Trophoblast cell (in vitro differentiated cells and primary cell): ENCODE results near the gene CAMK1G.

Experiments used
- DNase-seq, 2 donors: peaks; one replicate each; pipeline ENCODE4 v3.0.0-alpha.2; 2016
- H2AFZ ChIP-seq: 2 replicates; pipeline ENCODE4 v1.6.1; 2013; ENCODE audit warnings: low read length, moderate library complexity, mild to moderate bottlenecking; ENCODE audit not compliant: insufficient read depth, poor library complexity
- H2AK5ac ChIP-seq: 2 replicates; pipeline ENCODE4 v1.6.1; 2013; ENCODE audit warnings: mild to moderate bottlenecking, low read length
- H2BK120ac ChIP-seq: 2 replicates; pipeline ENCODE4 v1.6.1; 2013; ENCODE audit warnings: low read length, mild to moderate bottlenecking, moderate library complexity; ENCODE audit not compliant: insufficient read depth, poor library complexity
- H2BK12ac ChIP-seq: 2 replicates; pipeline ENCODE4 v1.6.1; 2013; ENCODE audit warnings: mild to moderate bottlenecking, low read length, moderate library complexity
- H2BK5ac ChIP-seq: 2 replicates; pipeline ENCODE4 v1.6.1; 2013; ENCODE audit warnings: low read length, low read depth, moderate library complexity, mild to moderate bottlenecking; ENCODE audit not compliant: poor library complexity
- H3K14ac ChIP-seq: 2 replicates; pipeline ENCODE4 v1.6.1; 2013; ENCODE audit warnings: mild to moderate bottlenecking, low read length
- H3K18ac ChIP-seq: 2 replicates; pipeline ENCODE4 v1.6.1; 2013; ENCODE audit warnings: mild to moderate bottlenecking, low read length
- H3K23ac ChIP-seq: 2 replicates; pipeline ENCODE4 v1.6.1; 2013; ENCODE audit warnings: low read length
- H3K27ac ChIP-seq: 2 replicates; pipeline ENCODE4 v1.5.1; 2013; ENCODE audit warnings: low read depth, mild to moderate bottlenecking, inconsistent platforms, low read length, moderate library complexity
- H3K27me3 ChIP-seq: 2 replicates; pipeline ENCODE4 v1.6.1; 2013; ENCODE audit warnings: inconsistent platforms, mild to moderate bottlenecking, low read length, moderate library complexity; ENCODE audit not compliant: insufficient read depth
- H3K36me3 ChIP-seq, 2 experiments: 1 replicate in 1 of 2; 2 replicates in 1 of 2; pipeline ENCODE4 v1.6.1; 2013; ENCODE audit warnings: low read length in 2 of 2, mild to moderate bottlenecking in 2 of 2, moderate library complexity in 1 of 2; ENCODE audit not compliant: insufficient read depth in 2 of 2, control insufficient read depth in 1 of 2
- H3K4ac ChIP-seq: 2 replicates; pipeline ENCODE4 v1.6.1; 2013; ENCODE audit warnings: low read depth, mild to moderate bottlenecking, low read length, moderate library complexity
- H3K4me1 ChIP-seq, 2 experiments: 1 replicate in 1 of 2; 2 replicates in 1 of 2; pipeline ENCODE4 v1.6.1; 2013; ENCODE audit warnings: low read length in 2 of 2, mild to moderate bottlenecking in 2 of 2, moderate library complexity in 1 of 2; ENCODE audit not compliant: insufficient read depth in 2 of 2, control insufficient read depth in 1 of 2
- H3K4me2 ChIP-seq: 2 replicates; pipeline ENCODE4 v1.6.1; 2013; ENCODE audit warnings: inconsistent platforms, mild to moderate bottlenecking, low read length, moderate library complexity
- H3K4me3 ChIP-seq: 2 replicates; pipeline ENCODE4 v1.5.1; 2013; ENCODE audit warnings: mild to moderate bottlenecking, low read depth, low read length, inconsistent platforms
- H3K79me1 ChIP-seq: one replicate; pipeline ENCODE4 v1.6.1; 2013; ENCODE audit warnings: low read length
- H3K79me2 ChIP-seq: 2 replicates; pipeline ENCODE4 v1.6.1; 2013; ENCODE audit warnings: low read length, mild to moderate bottlenecking; ENCODE audit not compliant: control insufficient read depth, insufficient read depth, poor library complexity
- H3K9ac ChIP-seq: 2 replicates; pipeline ENCODE4 v1.6.1; 2013; ENCODE audit warnings: mild to moderate bottlenecking, low read length
- H3K9me3 ChIP-seq: 2 replicates; pipeline ENCODE4 v1.6.1; 2013; ENCODE audit warnings: low read depth, mild to moderate bottlenecking, control low read depth, inconsistent platforms, low read length; ENCODE audit not compliant: insufficient read depth
- H4K12ac ChIP-seq: 2 replicates; pipeline ENCODE4 v1.6.1; 2013; ENCODE audit warnings: low read depth, mild to moderate bottlenecking, low read length, moderate library complexity
- H4K8ac ChIP-seq: 2 replicates; pipeline ENCODE4 v1.6.1; 2013; ENCODE audit warnings: low read depth, mild to moderate bottlenecking, low read length, moderate library complexity
- H4K91ac ChIP-seq: one replicate; pipeline ENCODE4 v1.6.1; 2013; ENCODE audit warnings: low read depth, mild to moderate bottlenecking, low read length, moderate library complexity
- WGBS: extraction: QIAGEN DNeasy Blood & Tissue Kit; methylation state at CpG from one replicate; pipeline ENCODE4 v1.1.7; 2013; ENCODE audit warnings: missing lambda C conversion rate; ENCODE audit not compliant: insufficient read length, insufficient coverage; ENCODE audit errors: extremely low coverage; 5-methylcytosine and 5-hydroxymethylcytosine counted together

CAMK1G gene

DNA sequence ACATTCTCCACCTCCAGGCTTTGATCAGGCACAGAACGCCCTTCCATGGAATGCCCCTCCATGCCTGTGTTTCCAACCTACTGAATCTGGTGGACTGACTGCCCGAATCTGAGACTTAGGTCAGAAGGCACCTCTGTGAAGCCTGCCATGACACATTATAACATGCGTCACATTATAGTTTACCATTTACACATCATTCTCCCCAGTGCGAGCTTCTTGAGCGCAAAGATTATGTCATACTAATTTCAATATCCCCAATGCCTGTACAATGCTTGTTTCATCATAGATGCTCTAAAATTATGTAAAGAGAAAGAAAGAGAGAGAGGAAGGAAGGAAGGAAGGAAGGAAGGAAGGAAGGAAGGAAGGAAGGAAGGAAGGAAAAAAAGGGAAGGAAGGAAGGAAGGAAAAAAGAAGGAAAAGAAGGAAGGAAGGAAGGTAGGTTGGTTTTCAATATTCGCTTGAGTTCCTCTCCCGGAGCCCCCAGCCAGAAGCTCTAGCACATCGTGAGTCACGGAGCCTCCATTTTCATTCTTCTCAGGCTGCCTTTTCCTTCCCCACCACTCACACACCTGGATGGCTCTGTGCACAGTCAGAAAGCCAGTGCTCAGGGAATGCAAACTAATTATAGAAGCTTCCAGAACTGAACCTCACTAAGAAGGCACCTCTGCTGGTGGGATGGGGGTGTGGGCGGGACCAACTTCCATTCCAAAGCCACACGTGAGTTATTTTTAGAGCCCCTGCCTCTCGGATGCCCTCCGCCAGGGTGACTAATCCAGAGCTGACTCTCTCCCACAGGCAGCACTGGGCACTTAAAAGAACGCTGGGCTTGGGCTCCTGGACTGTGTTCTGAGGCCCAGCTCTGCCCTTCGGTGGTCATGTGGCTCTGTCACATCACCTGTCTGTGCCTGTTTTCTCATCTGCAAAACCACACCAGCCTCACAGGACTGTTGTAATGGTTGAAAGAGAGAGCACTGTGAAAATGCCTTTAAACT lies 41.3 kb downstream of the CAMK1G start:
- WGBS = no CpG with 5 or more reads among the region's 15 CpGs
- H3K23ac ChIP-seq = no peak overlapping the region
- no peak overlapping the region for H4K12ac ChIP-seq
- no peak overlapping the region for H3K27ac ChIP-seq
- no peak overlapping the region for H2BK120ac ChIP-seq
- H2BK12ac ChIP-seq = no peak overlapping the region
- no peak overlapping the region for H3K9ac ChIP-seq
- no peak overlapping the region for H2AK5ac ChIP-seq
- H2BK5ac ChIP-seq = no peak overlapping the region
- H3K4me3 ChIP-seq = no peak overlapping the region
- peaks cover 0 to 5% of the 10 kb centered on the region in 2 experiments for H3K4me1 ChIP-seq
- H4K91ac ChIP-seq = no peak overlapping the region
- DNase-seq = peak; percentile 53 to 57
- peaks cover 2% of the 10 kb centered on the region for H3K79me1 ChIP-seq
- H3K79me2 ChIP-seq = no peaks in the 10 kb centered on the region
- no peak overlapping the region for H3K4me2 ChIP-seq
- H4K8ac ChIP-seq = no peak overlapping the region
- no peak overlapping the region for H2AFZ ChIP-seq
- no peak overlapping the region for H3K18ac ChIP-seq
- no peaks in the 10 kb centered on the region for H3K36me3 ChIP-seq
- no peak overlapping the region for H3K4ac ChIP-seq
- H3K9me3 ChIP-seq = no peaks in the 10 kb centered on the region
- H3K14ac ChIP-seq = no peak overlapping the region
- no peaks in the 10 kb centered on the region for H3K27me3 ChIP-seq

DNA sequence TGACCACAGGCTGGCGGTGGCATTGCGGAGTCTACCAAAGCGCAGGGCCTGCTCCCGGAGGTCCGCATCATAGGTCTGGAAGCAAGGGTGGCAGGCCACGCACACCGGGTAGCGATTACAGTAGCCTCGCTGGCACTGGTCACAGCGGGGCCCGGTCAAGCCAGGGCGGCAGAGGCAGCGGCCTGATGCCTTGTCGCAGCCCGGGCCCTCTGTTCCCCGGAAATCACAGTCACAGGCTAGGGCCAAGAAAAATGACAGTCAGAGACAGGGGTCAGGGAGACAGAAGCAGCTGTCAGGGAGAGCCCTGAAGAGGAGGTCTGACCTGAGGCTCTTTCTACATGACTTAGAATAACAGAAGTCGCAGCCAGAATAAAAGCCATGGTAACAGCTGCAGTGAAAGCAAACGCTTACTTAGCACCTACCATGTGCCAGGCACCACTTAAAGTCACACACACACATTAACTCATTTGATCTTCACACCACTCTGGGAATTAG lies 42.3 kb downstream of the CAMK1G start:
- Histone ChIP-seq H3K4me3 (no peak overlapping the region), H3K27me3 (no peaks in the 10 kb centered on the region), H3K79me2 (no peaks in the 10 kb centered on the region), H2BK12ac (no peak overlapping the region), H2AK5ac (no peak overlapping the region), H2BK120ac (no peak overlapping the region), H3K9me3 (no peaks in the 10 kb centered on the region), H3K4me2 (no peak overlapping the region), H4K8ac (no peak overlapping the region), H3K4me1 (no peaks in the 10 kb centered on the region), H3K36me3 (no peaks in the 10 kb centered on the region), H3K18ac (no peak overlapping the region), H3K14ac (no peak overlapping the region), H3K23ac (no peak overlapping the region), H3K27ac (no peak overlapping the region), H2AFZ (no peak overlapping the region), H3K4ac (no peak overlapping the region), H2BK5ac (no peak overlapping the region), H3K9ac (no peak overlapping the region), H4K91ac (no peak overlapping the region), H4K12ac (no peak overlapping the region), H3K79me1 (peaks cover 2% of the 10 kb centered on the region)
- no peak for DNase-seq
- WGBS = no CpG with 5 or more reads among the region's 18 CpGs

DNA sequence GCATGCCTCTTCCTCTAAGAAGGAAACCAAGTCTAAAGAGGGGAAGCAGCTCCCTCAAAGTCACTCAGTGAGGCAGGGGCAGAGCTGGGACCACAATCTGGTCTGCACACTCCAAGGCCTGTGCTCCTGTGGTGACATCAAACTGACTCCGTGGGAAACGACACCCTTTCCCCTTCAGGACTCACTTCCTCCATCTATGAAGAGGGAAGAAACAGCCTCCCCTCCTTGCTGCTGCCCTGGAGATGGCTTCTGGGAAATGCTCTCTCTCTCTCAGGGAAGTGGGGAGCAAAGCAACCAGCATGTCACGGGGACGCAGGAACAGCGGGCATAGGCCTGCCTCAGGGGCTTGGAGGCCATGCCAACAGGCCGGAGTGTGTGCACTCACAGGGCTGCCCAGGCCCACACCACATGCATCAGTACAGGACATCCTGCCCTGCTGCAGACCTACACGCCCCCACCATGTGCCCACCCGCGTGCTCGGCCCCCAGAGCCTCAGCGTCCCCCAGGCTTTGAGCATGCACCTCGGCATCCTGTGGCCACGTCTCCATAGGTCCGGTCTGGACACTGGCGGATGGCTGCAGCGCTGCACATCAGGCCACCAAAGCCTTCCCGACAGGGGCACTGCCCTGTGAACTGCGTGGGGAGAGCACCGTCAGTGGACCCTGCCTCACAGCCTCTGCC lies 43.0 kb downstream of the CAMK1G start:
- H3K18ac ChIP-seq = no peak overlapping the region
- H3K23ac ChIP-seq = no peak overlapping the region
- no peaks in the 10 kb centered on the region for H3K27me3 ChIP-seq
- no peaks in the 10 kb centered on the region for H3K9me3 ChIP-seq
- no peak overlapping the region for H4K8ac ChIP-seq
- H2BK120ac ChIP-seq = no peak overlapping the region
- H3K79me2 ChIP-seq = no peaks in the 10 kb centered on the region
- no peak overlapping the region for H3K9ac ChIP-seq
- H3K4ac ChIP-seq = no peak overlapping the region
- DNase-seq = no peak
- no peak overlapping the region for H4K91ac ChIP-seq
- H3K4me2 ChIP-seq = no peak overlapping the region
- no peak overlapping the region for H2AFZ ChIP-seq
- H3K27ac ChIP-seq = no peak overlapping the region
- no CpG with 5 or more reads among the region's 19 CpGs for whole genome bisulfite sequencing
- H3K79me1 ChIP-seq = peaks cover 2% of the 10 kb centered on the region
- no peaks in the 10 kb centered on the region for H3K36me3 ChIP-seq
- no peak overlapping the region for H2BK12ac ChIP-seq
- H3K4me1 ChIP-seq = no peaks in the 10 kb centered on the region
- H2BK5ac ChIP-seq = no peak overlapping the region
- H3K14ac ChIP-seq = no peak overlapping the region
- H3K4me3 ChIP-seq = no peak overlapping the region
- H2AK5ac ChIP-seq = no peak overlapping the region
- no peak overlapping the region for H4K12ac ChIP-seq

DNA sequence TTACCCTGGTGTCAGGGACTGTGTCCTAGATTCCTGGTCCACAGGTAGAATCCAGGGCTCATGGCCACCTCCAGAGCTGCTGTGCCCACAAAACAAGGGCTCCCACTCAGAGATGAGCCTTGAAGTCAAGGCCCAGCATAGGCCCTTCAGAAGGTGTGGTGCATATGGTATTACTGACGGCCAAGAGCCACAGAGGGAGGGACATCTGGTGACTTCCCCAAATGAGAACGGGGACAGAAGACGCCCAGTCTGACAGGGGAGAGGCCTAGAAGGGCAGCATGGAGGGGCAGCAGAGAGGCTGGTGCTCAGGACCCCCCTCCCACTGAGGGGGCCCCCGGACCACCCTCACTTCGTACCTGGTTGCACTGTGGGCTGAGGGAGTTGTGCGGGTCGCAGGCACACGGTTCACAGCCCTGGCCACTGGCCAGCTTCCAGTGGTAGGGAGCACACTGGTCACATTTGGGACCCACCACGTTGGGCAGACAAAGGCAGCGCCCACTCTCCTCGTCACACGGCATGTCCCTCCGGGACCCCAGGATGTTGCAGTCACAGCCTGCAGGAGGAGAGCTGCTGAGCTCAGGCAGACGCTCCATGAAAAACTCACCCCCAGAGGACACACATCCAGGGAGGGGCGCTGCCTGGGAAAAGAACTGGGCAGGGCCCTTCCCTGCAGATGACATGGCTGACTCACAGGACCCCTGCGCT lies 43.7 kb downstream of the CAMK1G start:
- Histone ChIP-seq H3K9ac (peak overlapping the region; percentile 17), H3K18ac (no peak overlapping the region), H4K12ac (no peak overlapping the region), H3K4me3 (no peak overlapping the region), H3K4ac (no peak overlapping the region), H2BK12ac (peak overlapping the region; percentile 7), H3K79me1 (peaks cover 2% of the 10 kb centered on the region), H3K27ac (no peak overlapping the region), H4K8ac (no peak overlapping the region), H4K91ac (no peak overlapping the region), H3K4me1 (no peaks in the 10 kb centered on the region), H2AFZ (no peak overlapping the region), H2BK120ac (no peak overlapping the region), H2AK5ac (no peak overlapping the region), H2BK5ac (no peak overlapping the region), H3K14ac (no peak overlapping the region), H3K23ac (no peak overlapping the region), H3K27me3 (no peaks in the 10 kb centered on the region), H3K4me2 (no peak overlapping the region), H3K36me3 (no peaks in the 10 kb centered on the region), H3K9me3 (no peaks in the 10 kb centered on the region), H3K79me2 (no peaks in the 10 kb centered on the region)
- no peak for DNase-seq
- WGBS = no CpG with 5 or more reads among the region's 16 CpGs
